Naive thymus-derived CD8-positive, alpha-beta T cell (primary cell): ENCODE results near the gene AGPAT1. TPM values are rescaled to one million over a fixed set of nuclear protein-coding genes. Genes with fewer than 3 reads are reported as not detected.

ENCODE experiments used
- ATAC-seq, 2 donors: fragments of 150-1000 bp; cut with Tn5 transposase in 1 of 2; sonication (Bioruptor Pico), chemical (Tn5 transposase) in 1 of 2; 1 replicate in 1 of 2; 2 replicates in 1 of 2; pipeline ENCODE4 v1.10.0; 2021; ENCODE audit warnings: mild to moderate bottlenecking in 2 of 2, moderate library complexity in 2 of 2
- POLR2A ChIA-PET: fragments of 350-600 bp; sonication (Branson Sonifier 250); formaldehyde crosslinking; loops from one replicate; lab custom pipeline; 2021; ENCODE audit warnings: antibody characterized with exemption; lab: Charles Lee
- DNase-seq, 10 donors: peaks; one replicate each; pipeline versions ENCODE4 v3.0.0 to v3.0.0-alpha.2; 2020 to 2022
- H3K27ac Mint-ChIP-seq, 10 donors: one replicate each; pipeline ENCODE4 v1.8.0; 2020 to 2022; ENCODE audit warnings: mild to moderate bottlenecking in 10 of 10, mixed read lengths in 10 of 10, moderate library complexity in 4 of 10, inconsistent platforms in 1 of 10
- H3K27me3 Mint-ChIP-seq, 5 donors: one replicate each; pipeline ENCODE4 v1.8.0; 2021 to 2022; ENCODE audit warnings: mixed read lengths in 5 of 5
- H3K36me3 Mint-ChIP-seq, 3 donors: one replicate each; pipeline ENCODE4 v1.8.0; 2020 to 2022; ENCODE audit warnings: mixed read lengths in 3 of 3, mild to moderate bottlenecking in 2 of 3, inconsistent platforms in 1 of 3
- H3K4me1 Mint-ChIP-seq, 4 donors: one replicate each; pipeline ENCODE4 v1.8.0; 2021 to 2022; ENCODE audit warnings: mixed read lengths in 4 of 4
- H3K4me3 Mint-ChIP-seq, 10 donors: one replicate each; pipeline ENCODE4 v1.8.0; 2020 to 2022; ENCODE audit warnings: mild to moderate bottlenecking in 10 of 10, mixed read lengths in 10 of 10, moderate library complexity in 6 of 10, inconsistent platforms in 1 of 10
- H3K9me3 Mint-ChIP-seq, 9 donors: one replicate each; pipeline ENCODE4 v1.8.0; 2020 to 2022; ENCODE audit warnings: mixed read lengths in 9 of 9, mild to moderate bottlenecking in 3 of 9, inconsistent platforms in 1 of 9, moderate library complexity in 1 of 9
- polyA plus RNA-seq, 3 donors: library from polyadenylated mRNA; unstranded; fragments of 300-500 nt; fragmentation: Illumina TruSeq; gene quantifications; one replicate each; pipeline ENCODE4 v1.2.3, GENCODE V29; 2021
- total RNA-seq, 8 experiments: library from RNA in 2 of 8; stranded (reverse) in 2 of 8; gene quantifications; one replicate each; pipeline ENCODE4 v1.2.3 and lab custom pipeline; 2021 to 2026

The AGPAT1 gene
- total and polyA plus RNA-seq, 5 experiments from 2014 or later, result 16.3 to 28.6 (median 19.5) TPM

GRCh38 chr6:32176476-32177182 is 745 bp upstream of the AGPAT1 start:
- H3K9me3 Mint-ChIP-seq, result no peaks in the 10 kb centered on the region
- no peak for ATAC-seq
- H3K27me3 Mint-ChIP-seq, result no peaks in the 10 kb centered on the region
- peaks cover 0 to 30% (median 4%) of the 10 kb centered on the region in 3 donors for H3K36me3 Mint-ChIP-seq
- peak in 1 of 10 donors; percentile 7 for DNase-seq
- H3K4me1 Mint-ChIP-seq, result peaks cover 49 to 78% (median 76%) of the 10 kb centered on the region in 4 donors
- H3K4me3 Mint-ChIP-seq, result peak overlapping the region; percentile 88 to 100 (median 94)
- H3K27ac Mint-ChIP-seq, result peak overlapping the region; percentile 95 to 100 (median 98)
- POLR2A ChIA-PET, result interaction anchor here (0.7 to 9.4 kb wide), 9 partner anchors 13 to 795 kb away, joined by 3 to 303 read pairs (median 9); partner anchors contain the start of genes ATF6B, DXO, EGFL8 and FKBPL

GRCh38 chr6:32175322-32175710 is 568 bp downstream of the AGPAT1 start:
- DNase-seq (peak in 1 of 10 donors; percentile 38), ATAC-seq (no peak)
- Mint-ChIP-seq H3K27me3 (no peaks in the 10 kb centered on the region), H3K27ac (peak overlapping the region; percentile 38 to 99 (median 84)), H3K4me3 (peak overlapping the region; percentile 80 to 100 (median 93)), H3K36me3 (peaks cover 0 to 23% (median 4%) of the 10 kb centered on the region in 3 donors), H3K9me3 (no peaks in the 10 kb centered on the region), H3K4me1 (peaks cover 48 to 75% (median 74%) of the 10 kb centered on the region in 4 donors)
- POLR2A ChIA-PET, result no interaction called here

- ATAC-seq (no peak), DNase-seq (peak in 1 of 10 donors; percentile 24)
- Mint-ChIP-seq H3K4me1 (peaks cover 51 to 76% (median 68%) of the 10 kb centered on the region in 4 donors), H3K27me3 (no peaks in the 10 kb centered on the region), H3K9me3 (no peaks in the 10 kb centered on the region), H3K27ac (peak overlapping the region in 7 of 10 donors; percentile 15 to 99 (median 52)), H3K36me3 (peaks cover 0 to 23% (median 5%) of the 10 kb centered on the region in 3 donors), H3K4me3 (peak overlapping the region in 9 of 10 donors; percentile 56 to 100 (median 93))
- POLR2A ChIA-PET, result interaction anchor here (1.0 to 2.2 kb wide), 3 partner anchors 12 to 45 kb away, joined by 3 to 6 read pairs (median 4); no protein-coding TSS in a partner anchor
Measured at GRCh38 chr6:32174416-32174815, 1.5 kb downstream of the AGPAT1 start.

- ATAC-seq, result no peak
- peak overlapping the region in 8 of 10 donors; percentile 19 to 97 (median 53) for H3K4me3 Mint-ChIP-seq
- H3K4me1 Mint-ChIP-seq, result peaks cover 45 to 74% (median 59%) of the 10 kb centered on the region in 4 donors
- no peaks in the 10 kb centered on the region for H3K9me3 Mint-ChIP-seq
- DNase-seq, result peak in 2 of 10 donors; percentile 13 to 41
- POLR2A ChIA-PET, result interaction anchor here (0.7 to 2.2 kb wide), 4 partner anchors 15 to 45 kb away, joined by 3 to 6 read pairs (median 3); partner anchors contain the start of gene ATF6B
- H3K27ac Mint-ChIP-seq, result peak overlapping the region; percentile 18 to 87 (median 70)
- H3K27me3 Mint-ChIP-seq, result no peaks in the 10 kb centered on the region
- H3K36me3 Mint-ChIP-seq, result peaks cover 0 to 26% (median 5%) of the 10 kb centered on the region in 3 donors
Measured at GRCh38 chr6:32173051-32173727, 2.7 kb downstream of the AGPAT1 start.

- H3K4me1 Mint-ChIP-seq, result peaks cover 36 to 64% (median 43%) of the 10 kb centered on the region in 4 donors
- POLR2A ChIA-PET, result no interaction called here
- peak overlapping the region in 4 of 10 donors; percentile 12 to 57 (median 46) for H3K27ac Mint-ChIP-seq
- no peaks in the 10 kb centered on the region for H3K27me3 Mint-ChIP-seq
- ATAC-seq (no peak), DNase-seq (no peak)
- H3K9me3 Mint-ChIP-seq, result no peaks in the 10 kb centered on the region
- H3K4me3 Mint-ChIP-seq, result peak overlapping the region in 1 of 10 donors; percentile 12
- peaks cover 0 to 38% (median 5%) of the 10 kb centered on the region in 3 donors for H3K36me3 Mint-ChIP-seq
Measured at GRCh38 chr6:32171234-32171633, 4.7 kb downstream of the AGPAT1 start.

- Mint-ChIP-seq H3K4me1 (peaks cover 31 to 60% (median 39%) of the 10 kb centered on the region in 4 donors), H3K27me3 (no peaks in the 10 kb centered on the region), H3K36me3 (peaks cover 0 to 44% (median 5%) of the 10 kb centered on the region in 3 donors), H3K27ac (peak overlapping the region in 1 of 10 donors; percentile 39), H3K9me3 (no peaks in the 10 kb centered on the region), H3K4me3 (no peak overlapping the region)
- DNase-seq (peak in 1 of 10 donors; percentile 11), ATAC-seq (no peak)
- POLR2A ChIA-PET, result interaction anchor here (0.5 to 1.8 kb wide), 2 partner anchors 25 to 27 kb away, joined by 4 to 5 read pairs; no protein-coding TSS in a partner anchor
Measured at GRCh38 chr6:32170294-32170693, 5.6 kb downstream of the AGPAT1 start.

- Mint-ChIP-seq H3K4me3 (no peak overlapping the region), H3K4me1 (peaks cover 18 to 54% (median 30%) of the 10 kb centered on the region in 4 donors), H3K27me3 (no peaks in the 10 kb centered on the region), H3K36me3 (peaks cover 0 to 49% (median 5%) of the 10 kb centered on the region in 3 donors), H3K27ac (peak overlapping the region in 3 of 10 donors; percentile 36 to 55 (median 44)), H3K9me3 (no peaks in the 10 kb centered on the region)
- POLR2A ChIA-PET, result interaction anchor here (0.6 to 1.8 kb wide), 4 partner anchors 14 to 85 kb away, joined by 3 to 5 read pairs (median 3); no protein-coding TSS in a partner anchor
- ATAC-seq, result no peak
- DNase-seq, result peak in 1 of 10 donors; percentile 45
Measured at GRCh38 chr6:32168807-32169591, 6.9 kb downstream of the AGPAT1 start.

- Mint-ChIP-seq H3K27me3 (no peaks in the 10 kb centered on the region), H3K27ac (peak overlapping the region in 3 of 10 donors; percentile 36 to 44 (median 43)), H3K9me3 (no peaks in the 10 kb centered on the region), H3K4me1 (peaks cover 12 to 48% (median 24%) of the 10 kb centered on the region in 4 donors), H3K4me3 (no peak overlapping the region), H3K36me3 (peaks cover 0 to 49% (median 5%) of the 10 kb centered on the region in 3 donors)
- DNase-seq (peak in 1 of 10 donors; percentile 27), ATAC-seq (no peak)
- POLR2A ChIA-PET, result no interaction called here
Measured at GRCh38 chr6:32168350-32168749, 7.5 kb downstream of the AGPAT1 start.

- Mint-ChIP-seq H3K4me3 (no peak overlapping the region), H3K4me1 (peaks cover 7 to 43% (median 19%) of the 10 kb centered on the region in 4 donors), H3K36me3 (peaks cover 0 to 54% (median 5%) of the 10 kb centered on the region in 3 donors), H3K9me3 (no peaks in the 10 kb centered on the region), H3K27me3 (no peaks in the 10 kb centered on the region), H3K27ac (peak overlapping the region in 8 of 10 donors; percentile 18 to 74 (median 58))
- POLR2A ChIA-PET, result no interaction called here
- DNase-seq (peak in 1 of 10 donors; percentile 36), ATAC-seq (no peak)
Measured at GRCh38 chr6:32167761-32168262, 8.1 kb downstream of the AGPAT1 start.

- Mint-ChIP-seq H3K27me3 (no peaks in the 10 kb centered on the region), H3K4me1 (peaks cover 3 to 39% (median 16%) of the 10 kb centered on the region in 4 donors), H3K4me3 (no peak overlapping the region), H3K27ac (peak overlapping the region in 3 of 10 donors; percentile 63 to 74 (median 66)), H3K36me3 (peaks cover 0 to 58% (median 5%) of the 10 kb centered on the region in 3 donors), H3K9me3 (no peaks in the 10 kb centered on the region)
- POLR2A ChIA-PET, result no interaction called here
- ATAC-seq (no peak), DNase-seq (peak in 1 of 10 donors; percentile 44)
Measured at GRCh38 chr6:32167154-32167760, 8.6 kb downstream of the AGPAT1 start.
